T follicular helper cell (primary cell): ENCODE results near the gene EXTL1.

Experiments used
- DNase-seq: peaks from one replicate; pipeline ENCODE4 v3.0.0-alpha.2; 2020; ENCODE audit warnings: low read depth

The EXTL1 gene

GRCh38 chr1:26070296-26070962, 48.9 kb downstream of the EXTL1 start:
- no peak for DNase-seq

DNA sequence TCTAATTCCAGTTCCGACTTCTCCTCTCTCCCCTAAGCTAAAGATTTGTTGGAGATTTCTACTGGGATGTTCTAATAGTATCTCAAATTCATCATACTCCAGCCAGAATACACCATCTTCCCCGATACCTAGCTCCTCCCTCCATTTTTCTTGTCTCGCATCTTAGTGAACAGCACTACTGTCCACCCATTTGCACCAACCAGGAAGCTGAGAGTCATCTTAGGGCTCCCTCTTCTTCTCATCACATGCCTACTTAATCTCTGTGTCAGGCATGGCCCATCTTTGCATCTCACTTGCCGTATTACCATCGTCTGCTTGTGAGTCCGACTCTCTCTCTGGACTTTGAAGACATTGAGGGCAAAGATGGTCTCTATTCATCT, 49.4 kb downstream of the EXTL1 start:
- no peak for DNase-seq

DNA sequence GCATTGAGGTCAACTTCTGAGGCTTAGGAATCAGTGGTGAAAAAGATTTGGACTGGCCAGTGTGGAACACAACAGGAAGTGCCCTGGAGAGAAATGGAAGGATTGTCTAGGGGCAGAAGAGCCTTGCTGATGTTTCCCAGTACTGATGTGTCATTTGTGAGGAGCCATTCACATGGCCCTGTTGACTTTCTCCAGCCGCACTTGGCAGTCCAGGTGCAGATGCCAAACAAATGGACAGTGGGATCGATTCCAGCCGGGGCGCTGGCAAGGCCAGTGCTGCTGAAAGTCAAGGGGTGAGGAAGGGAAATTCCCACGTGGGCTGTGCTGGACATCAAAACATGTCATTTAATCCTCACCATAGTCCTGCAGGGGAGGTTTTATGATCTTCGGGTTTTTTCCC, 50.7 kb downstream of the EXTL1 start:
- DNase-seq, result no peak

- no peak for DNase-seq
Observed at GRCh38 chr1:26075421-26076144, 54.0 kb downstream of the EXTL1 start.

GRCh38 chr1:26077524-26077923, 55.9 kb downstream of the EXTL1 start:
- no peak for DNase-seq

- no peak for DNase-seq
Observed at GRCh38 chr1:26078286-26079177, 57.0 kb downstream of the EXTL1 start.

DNA sequence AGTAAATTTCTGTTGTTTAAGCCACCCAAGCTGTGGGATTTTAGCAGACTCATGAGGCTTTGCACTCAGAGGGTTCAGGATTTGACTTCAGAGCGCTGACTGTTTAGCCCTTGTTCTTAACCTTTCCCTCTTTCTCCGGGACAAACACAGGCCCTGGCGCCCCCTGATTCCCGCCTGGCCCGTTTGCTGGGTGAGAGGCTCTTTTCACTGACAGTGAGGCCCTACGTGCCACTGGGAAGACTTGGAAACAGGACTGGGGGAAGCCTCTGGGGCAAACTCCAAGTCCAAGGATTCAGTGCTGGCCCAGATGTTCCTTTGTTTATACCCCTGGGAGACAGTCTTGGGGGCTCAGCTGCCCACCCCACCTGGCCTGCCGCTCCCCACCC, 57.6 kb downstream of the EXTL1 start:
- no peak for DNase-seq

DNA sequence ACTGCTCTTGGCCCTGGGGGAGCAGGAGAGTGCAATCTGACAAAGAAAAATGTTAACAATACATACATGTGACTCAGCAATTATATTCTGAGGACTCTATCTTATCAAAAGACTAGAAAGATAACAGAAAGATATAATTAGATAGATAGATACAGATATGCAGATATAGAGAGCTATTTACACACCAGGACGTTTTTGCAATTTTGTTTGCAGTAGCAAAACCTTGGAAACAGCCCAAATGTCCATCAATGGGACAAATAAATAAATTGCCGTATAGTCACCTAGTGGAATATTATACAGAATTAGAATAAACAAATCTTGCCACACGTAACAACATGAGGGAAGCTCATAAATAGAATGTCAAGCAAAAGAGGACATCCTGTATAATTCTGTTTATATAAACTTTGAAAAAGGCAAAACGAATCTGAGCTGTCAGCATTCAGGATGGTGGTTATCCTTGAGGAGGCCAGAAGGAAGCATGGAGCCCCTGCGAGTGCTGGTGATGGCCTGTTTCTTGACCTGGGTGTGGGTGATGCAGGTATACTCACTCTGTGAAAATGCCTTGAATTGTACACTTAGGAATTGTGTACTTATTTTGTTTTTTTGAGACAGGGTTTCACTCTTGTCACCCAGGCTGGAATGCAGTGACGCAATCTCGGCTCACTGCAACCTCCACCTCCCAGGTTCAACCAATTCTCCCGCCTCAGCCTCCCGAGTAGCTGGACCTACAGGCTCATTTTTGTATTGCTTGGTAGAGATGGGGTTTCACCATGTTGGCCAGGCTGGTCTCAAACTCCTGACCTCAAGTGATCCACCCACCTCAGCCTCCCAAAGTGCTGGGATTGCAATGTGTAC, 58.6 kb downstream of the EXTL1 start:
- no peak for DNase-seq

DNA sequence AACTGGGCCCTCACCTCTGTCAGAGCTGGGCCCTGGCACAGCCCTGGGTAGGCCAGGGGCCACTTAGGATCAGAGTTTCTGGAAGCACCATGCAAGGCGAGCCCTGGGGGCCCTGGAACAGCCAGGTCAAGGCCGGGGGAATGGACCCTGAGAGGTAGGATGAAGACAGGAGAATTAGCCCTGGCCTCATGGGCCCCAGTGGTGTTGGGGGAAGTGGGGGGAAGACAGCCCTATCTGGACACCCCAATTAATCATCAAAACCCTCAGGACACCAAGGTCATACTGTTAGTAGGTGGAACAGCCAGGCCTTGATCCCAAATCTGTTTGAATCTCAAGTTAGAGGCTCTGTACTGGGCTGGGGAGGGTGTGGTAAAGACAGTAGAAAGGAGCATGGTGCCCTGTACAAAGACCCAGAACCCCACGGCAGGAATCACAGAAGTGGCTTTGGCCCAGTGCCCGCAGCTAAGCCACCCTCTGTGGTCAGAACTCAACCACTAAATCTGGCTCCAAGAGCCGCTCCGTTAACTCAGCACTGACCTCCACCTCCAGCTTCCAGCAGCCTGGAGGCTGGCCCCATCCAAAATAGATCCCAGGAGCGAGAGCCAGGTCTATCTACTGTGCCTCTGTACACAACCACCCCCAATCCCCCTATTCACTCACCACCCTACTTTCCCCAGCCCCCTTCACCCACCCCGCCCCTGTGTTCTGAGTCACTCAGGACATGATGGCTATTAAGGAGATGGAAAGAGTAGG, 59.9 kb downstream of the EXTL1 start:
- no peak for DNase-seq

DNA sequence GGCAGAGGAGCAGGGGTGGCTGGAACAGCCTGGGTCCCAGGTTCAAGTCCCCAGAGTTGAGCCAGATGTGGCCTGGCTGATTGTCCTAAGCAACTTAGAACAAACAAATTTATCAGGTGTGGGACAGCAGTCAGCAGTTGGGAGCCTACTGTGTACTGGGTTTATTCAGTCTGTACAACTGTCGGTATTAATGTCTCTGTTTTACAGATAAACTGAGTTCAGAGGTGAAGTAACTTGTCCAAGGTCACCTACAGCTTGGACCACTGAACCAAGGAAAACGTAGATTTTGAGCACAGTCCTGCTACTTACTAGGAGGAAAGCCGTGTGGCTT, 60.4 kb downstream of the EXTL1 start:
- no peak for DNase-seq

DNA sequence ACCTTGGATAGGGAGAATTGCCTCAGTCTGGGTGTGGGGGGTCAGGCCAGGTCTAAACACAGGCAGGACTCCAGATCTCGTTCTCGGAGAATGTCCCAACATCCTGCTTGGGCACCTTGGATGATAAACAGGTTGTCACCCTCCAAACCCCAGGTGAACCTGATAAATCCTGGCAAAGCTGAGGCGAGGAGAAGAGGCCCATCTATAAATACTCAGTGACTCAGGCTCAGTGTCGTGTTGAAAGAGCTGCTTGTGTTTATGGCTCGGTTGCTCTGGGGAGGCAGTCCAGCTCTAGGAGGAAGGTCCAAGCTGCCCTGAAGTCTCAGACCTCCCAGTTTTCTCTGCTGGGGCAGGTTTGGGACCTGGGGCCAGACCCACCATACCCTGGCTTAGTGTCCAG, 61.6 kb downstream of the EXTL1 start:
- DNase-seq, result no peak

DNA sequence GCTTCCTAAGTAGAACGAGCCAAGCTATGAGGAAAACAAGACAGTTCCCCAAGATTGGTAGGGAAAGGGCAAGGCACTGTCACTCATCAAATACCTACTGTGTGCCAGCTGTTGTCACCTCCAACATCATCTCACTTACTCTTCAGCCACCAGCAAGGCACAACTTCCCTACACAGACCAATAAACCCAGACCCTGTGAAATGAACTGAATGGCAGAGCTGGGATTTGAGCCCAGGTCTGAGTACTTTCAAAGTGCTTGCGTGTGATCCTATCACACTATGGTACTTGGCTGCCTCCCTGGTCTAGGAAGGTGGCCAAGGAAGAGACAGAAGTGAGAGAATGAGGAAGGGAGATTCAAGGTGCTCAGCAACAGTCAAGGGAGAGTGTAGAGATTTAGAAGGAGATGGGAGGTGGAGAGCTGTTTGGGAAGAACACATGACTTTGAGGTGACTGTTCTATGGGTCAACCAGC, 62.6 kb downstream of the EXTL1 start:
- DNase-seq, result no peak

GRCh38 chr1:26084844-26085243, 63.3 kb downstream of the EXTL1 start:
- DNase-seq, result no peak
